GM18508 (cell line): ENCODE measurements around the gene HELZ2.

Experiments used
- ATAC-seq: cut with Tn5 transposase; IDR thresholded peaks from one replicate; pipeline ENCODE4 v1.9.1; 2021; ENCODE audit warnings: moderate number of reproducible peaks; ENCODE audit not compliant: insufficient read depth, unreplicated experiment

The HELZ2 gene

GRCh38 chr20:63525971-63526370, 48.1 kb downstream of the HELZ2 start:
- no peak for ATAC-seq

GRCh38 chr20:63525185-63525584, 48.9 kb downstream of the HELZ2 start:
- no peak for ATAC-seq
